HG03280 (cell line): ENCODE results near the gene PCSK5.
"Not testable (repeated sequence)": the region's sequence is repeated elsewhere in the genome, so short reads cannot be mapped to it uniquely, and the experiment has no call there.

Experiments
- ATAC-seq: cut with Tn5 transposase; IDR thresholded peaks from one replicate; pipeline ENCODE4 v1.9.1; 2021; ENCODE audit warnings: mild to moderate bottlenecking, moderate library complexity; ENCODE audit not compliant: unreplicated experiment

Gene PCSK5

GRCh38 chr9:76044266-76044819 is 153.9 kb downstream of the PCSK5 start:
- no peak for ATAC-seq

GRCh38 chr9:76045221-76045620 is 154.7 kb downstream of the PCSK5 start:
- no peak for ATAC-seq

GRCh38 chr9:76049341-76049740 is 158.9 kb downstream of the PCSK5 start:
- no peak for ATAC-seq

GRCh38 chr9:76067696-76068095 is 177.2 kb downstream of the PCSK5 start:
- no peak for ATAC-seq

- no peak for ATAC-seq
These were observed 187.1 kb downstream of the PCSK5 start for GRCh38 chr9:76077537-76077936.

GRCh38 chr9:76081281-76081680 is 190.8 kb downstream of the PCSK5 start:
- ATAC-seq = not testable (repeated sequence)

GRCh38 chr9:76082057-76082456 is 191.6 kb downstream of the PCSK5 start:
- no peak for ATAC-seq

GRCh38 chr9:76085596-76085995 is 195.1 kb downstream of the PCSK5 start:
- ATAC-seq = no peak

GRCh38 chr9:76086539-76086938 is 196.1 kb downstream of the PCSK5 start:
- ATAC-seq = no peak

GRCh38 chr9:76087976-76088375 is 197.5 kb downstream of the PCSK5 start:
- no peak for ATAC-seq

GRCh38 chr9:76090330-76090729 is 199.9 kb downstream of the PCSK5 start:
- no peak for ATAC-seq

- ATAC-seq = no peak
These were observed 200.4 kb downstream of the PCSK5 start for GRCh38 chr9:76090909-76091308.

- ATAC-seq = no peak
These were observed 202.1 kb downstream of the PCSK5 start for GRCh38 chr9:76092572-76092971.

- ATAC-seq = no peak
These were observed 205.1 kb downstream of the PCSK5 start for GRCh38 chr9:76095585-76095984.

- no peak for ATAC-seq
These were observed 209.0 kb downstream of the PCSK5 start for GRCh38 chr9:76099516-76099915.

- no peak for ATAC-seq
These were observed 210.6 kb downstream of the PCSK5 start for GRCh38 chr9:76101075-76101474.

- ATAC-seq = no peak
These were observed 211.0 kb downstream of the PCSK5 start for GRCh38 chr9:76101491-76101890.

- no peak for ATAC-seq
These were observed 211.5 kb downstream of the PCSK5 start for GRCh38 chr9:76101947-76102346.

GRCh38 chr9:76103531-76104315 is 213.2 kb downstream of the PCSK5 start:
- ATAC-seq = no peak

GRCh38 chr9:76107482-76107881 is 217.0 kb downstream of the PCSK5 start:
- no peak for ATAC-seq

- no peak for ATAC-seq
These were observed 219.5 kb downstream of the PCSK5 start for GRCh38 chr9:76109953-76110352.

GRCh38 chr9:76112151-76112550 is 221.7 kb downstream of the PCSK5 start:
- no peak for ATAC-seq

- no peak for ATAC-seq
These were observed 223.7 kb downstream of the PCSK5 start for GRCh38 chr9:76114144-76114543.
